ENCODE results near the gene IFNAR2.

- TF ChIP-seq EZH2 (IDR thresholded peaks at IDR 0.05; ENCODE audit: borderline replicate concordance) (no peak), CTCF (IDR thresholded peaks at IDR 0.05; ENCODE audit: poor library complexity) (no peak)
Measured at GRCh38 chr21:33246506-33246905, 16.8 kb downstream of the IFNAR2 start.

Measured in hepatocyte (in vitro differentiated cells).